GM18873 (cell line): ENCODE data around the gene SPINT4.
"Not testable (repeated sequence)": the region's sequence is repeated elsewhere in the genome, so short reads cannot be mapped to it uniquely, and the experiment has no call there.

Source experiments
- ATAC-seq: cut with Tn5 transposase; IDR thresholded peaks from one replicate; pipeline ENCODE4 v1.9.1; 2021; ENCODE audit warnings: mild to moderate bottlenecking, moderate library complexity, moderate number of reproducible peaks; ENCODE audit not compliant: unreplicated experiment, low FRiP score

SPINT4 gene

DNA sequence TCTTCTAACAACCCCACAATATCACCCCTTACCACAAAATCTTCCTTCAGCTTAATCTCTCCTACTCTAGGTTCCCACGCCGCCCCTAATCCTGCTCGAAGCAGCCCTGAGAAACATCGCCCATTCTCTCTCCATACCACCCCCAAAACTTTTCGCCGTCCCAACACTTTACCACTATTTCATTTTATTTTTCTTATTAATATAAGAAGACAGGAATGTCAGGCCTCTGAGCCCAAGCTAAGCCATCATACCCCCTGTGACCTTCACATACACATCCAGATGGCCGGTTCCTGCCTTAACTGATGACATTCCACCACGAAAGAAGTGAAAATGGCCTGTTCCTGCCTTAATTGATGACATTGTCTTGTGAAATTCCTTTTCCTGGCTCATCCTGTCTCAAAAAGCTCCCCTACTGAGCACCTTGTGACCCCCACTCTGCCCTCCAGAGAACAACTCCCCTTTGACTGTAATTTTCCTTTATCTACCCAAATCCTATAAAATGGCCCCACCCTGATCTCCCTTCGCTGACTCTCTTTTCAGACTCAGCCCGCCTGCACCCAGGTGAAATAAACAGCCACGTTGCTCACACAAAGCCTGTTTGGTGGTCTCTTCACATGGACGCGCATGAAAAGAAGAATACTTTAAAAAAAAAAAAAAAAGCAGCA is 42.6 kb downstream of the SPINT4 start:
- not testable (repeated sequence) for ATAC-seq

DNA sequence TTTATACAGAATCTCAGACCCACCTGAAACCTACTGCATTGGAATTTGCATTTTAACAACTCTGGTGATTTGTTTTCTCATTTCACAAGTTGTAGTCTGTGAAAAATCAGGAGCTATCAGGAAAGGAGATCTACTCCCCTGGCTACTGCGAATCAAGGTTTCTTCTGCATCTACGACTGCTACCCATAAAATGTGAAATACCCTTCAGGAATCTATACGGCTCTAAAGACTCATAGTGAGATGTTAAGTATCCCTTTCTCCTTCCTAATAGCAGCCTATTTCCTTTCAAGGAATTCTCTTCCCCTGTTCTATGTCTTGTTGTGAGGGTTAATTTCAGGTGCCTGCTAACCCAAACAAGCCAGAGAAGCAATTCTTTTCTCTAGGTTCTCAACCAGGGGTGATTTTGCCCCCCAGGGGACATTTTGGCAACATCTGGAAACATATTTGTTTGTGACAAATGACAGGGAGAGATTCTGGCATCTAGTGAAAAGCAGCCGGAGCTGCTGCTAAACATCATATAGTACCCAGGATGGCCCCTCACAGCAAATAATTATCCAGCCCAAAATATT is 43.2 kb downstream of the SPINT4 start:
- no peak for ATAC-seq

DNA sequence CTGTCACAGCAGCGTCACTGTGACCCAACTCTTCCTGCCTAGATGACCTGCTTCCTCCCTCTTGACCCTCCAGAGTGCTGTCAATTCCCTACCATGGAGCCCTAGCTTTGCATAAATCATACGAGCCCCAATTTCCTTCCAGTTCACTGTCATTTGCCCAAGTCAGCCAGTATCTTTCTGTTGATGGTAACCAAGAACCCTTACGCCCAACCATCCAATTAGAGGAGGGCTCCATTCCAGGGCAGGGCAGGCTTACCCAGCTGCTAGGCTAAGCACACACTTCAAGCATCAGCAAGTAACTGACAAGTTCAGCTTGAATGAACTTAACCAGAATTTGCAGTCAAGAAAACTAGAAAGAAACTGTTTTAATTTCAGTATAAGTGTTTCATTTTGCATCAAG is 43.8 kb downstream of the SPINT4 start:
- ATAC-seq = no peak

DNA sequence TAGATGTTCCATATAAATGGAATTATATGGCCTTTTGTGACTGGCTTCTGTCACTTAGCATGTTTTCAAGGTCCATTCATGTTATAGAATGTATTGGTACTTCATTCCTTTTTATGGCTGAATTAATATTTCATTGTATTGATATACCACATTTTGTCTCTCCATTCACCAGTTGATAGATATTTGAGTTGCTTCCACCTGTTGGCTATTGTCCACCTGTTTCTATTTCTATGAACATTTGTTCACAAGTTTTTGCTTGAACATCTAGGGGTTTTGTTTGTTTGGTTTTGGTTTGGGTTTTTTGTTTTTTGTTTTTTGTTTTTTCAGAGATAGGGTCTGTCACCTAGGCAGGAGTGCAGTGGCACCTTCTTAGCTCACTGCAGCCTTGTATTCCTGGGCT is 46.3 kb downstream of the SPINT4 start:
- ATAC-seq = no peak

DNA sequence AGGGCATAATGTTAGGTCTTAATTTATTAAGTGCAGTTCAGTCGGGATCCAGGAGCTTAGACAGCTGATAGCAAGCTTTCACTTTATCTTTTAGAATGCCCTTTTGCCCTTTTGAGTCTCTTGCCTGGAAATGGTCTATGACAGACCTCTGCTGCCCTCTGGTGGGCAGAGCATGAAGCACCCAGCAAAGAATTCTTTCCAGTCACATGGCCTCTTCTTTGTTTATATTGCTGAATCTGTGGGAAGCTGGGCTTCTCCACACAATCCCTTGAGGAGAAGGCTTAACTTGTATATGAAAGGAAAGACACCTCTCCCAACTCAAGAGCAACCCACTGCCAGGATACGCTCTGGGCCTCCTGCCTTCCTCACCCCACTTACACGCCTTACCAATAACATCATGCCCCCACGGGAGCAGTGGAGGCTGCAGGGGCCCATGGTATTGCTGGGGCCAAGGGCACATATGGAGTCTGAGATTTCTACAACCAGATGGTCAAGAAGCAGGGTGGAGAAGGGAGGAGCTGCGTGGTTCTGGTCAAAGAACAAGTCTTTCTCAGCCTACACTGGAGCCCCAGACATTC is 49.1 kb downstream of the SPINT4 start:
- ATAC-seq = no peak

DNA sequence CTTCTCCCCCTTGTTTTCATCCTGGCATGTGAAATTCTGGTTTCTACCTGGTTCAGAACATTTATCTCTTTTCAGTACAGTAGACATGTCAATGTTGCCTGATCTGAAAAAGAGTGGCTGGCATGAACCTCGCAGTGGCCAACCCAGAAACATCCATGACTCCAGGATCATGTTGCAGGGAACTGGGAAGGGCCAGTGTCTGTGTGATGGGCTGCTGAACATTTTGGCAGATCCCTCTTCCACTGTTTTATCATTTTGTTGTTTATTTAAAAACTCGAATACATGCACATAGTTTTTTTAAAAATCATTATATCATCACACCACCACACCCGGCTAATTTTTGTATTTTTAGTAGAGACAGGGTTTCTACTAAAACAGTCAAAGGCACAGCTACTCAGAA is 50.5 kb downstream of the SPINT4 start:
- ATAC-seq = no peak

DNA sequence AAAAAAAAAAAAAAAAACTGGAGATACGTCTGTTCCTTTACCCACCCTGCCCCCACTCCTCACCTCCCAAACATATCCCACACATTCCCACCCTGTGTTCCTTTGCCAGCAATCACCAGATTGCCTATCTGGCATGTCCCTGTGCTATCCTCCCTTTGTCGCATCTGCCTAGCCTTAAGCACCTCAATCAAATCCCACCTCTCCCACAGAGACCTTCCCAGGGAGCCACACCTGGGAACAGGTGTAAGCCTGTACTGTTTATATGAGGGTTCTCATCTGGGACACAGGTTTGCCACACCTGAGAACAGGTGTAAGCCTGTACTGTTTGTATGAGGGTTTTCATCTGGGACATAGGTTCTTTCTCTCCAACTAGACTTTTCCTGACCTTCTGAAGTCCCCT is 52.8 kb downstream of the SPINT4 start:
- ATAC-seq = no peak

DNA sequence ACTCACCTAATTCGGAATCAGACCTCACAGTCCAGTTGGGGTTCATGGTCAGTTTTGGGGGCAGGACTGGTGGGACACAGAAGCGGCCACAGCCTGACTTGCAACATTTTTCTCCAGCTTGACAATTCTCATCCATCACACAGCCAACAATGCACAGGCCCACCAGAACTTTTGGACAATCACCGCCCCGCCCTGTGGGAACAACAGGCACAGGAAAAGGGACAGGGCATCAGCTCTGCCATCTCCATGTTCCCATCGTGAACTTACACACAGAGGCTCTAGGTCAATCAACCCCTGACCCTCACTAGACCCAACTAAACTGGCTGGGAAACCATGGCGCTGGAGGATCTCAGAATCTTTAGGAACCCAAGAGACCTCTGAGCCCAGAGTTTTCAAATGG is 53.3 kb downstream of the SPINT4 start:
- ATAC-seq = no peak
